HG03460 (cell line): ENCODE results near the gene SEPTIN8.

Experiments
- ATAC-seq: cut with Tn5 transposase; IDR thresholded peaks from one replicate; pipeline ENCODE4 v1.9.1; 2021; ENCODE audit not compliant: unreplicated experiment

Gene SEPTIN8

GRCh38 chr5:132714456-132715307 lies 62.4 kb downstream of the SEPTIN8 start:
- ATAC-seq = no peak

- ATAC-seq = no peak
Measured at GRCh38 chr5:132708645-132709044, 68.4 kb downstream of the SEPTIN8 start.

- no peak for ATAC-seq
Measured at GRCh38 chr5:132704875-132705274, 72.2 kb downstream of the SEPTIN8 start.
